Urinary bladder (tissue), 4 donors: ENCODE data around the gene SIAH3. TPM values are rescaled to one million over a fixed set of nuclear protein-coding genes. Genes with fewer than 3 reads are reported as not detected.

Experiments used
- DNase-seq: peaks from one replicate; pipeline ENCODE4 v3.0.0-alpha.2; 2015; ENCODE audit errors: extremely low spot score
- H3K27ac ChIP-seq: one replicate; pipeline ENCODE4 v1.5.1; 2013; ENCODE audit warnings: low read depth, mild to moderate bottlenecking, moderate library complexity
- H3K36me3 ChIP-seq: one replicate; pipeline ENCODE4 v1.6.1; 2013; ENCODE audit warnings: mild to moderate bottlenecking, moderate library complexity; ENCODE audit not compliant: insufficient read depth
- H3K4me1 ChIP-seq: one replicate; pipeline ENCODE4 v1.6.1; 2013; ENCODE audit warnings: mild to moderate bottlenecking, moderate library complexity; ENCODE audit not compliant: insufficient read depth
- H3K4me3 ChIP-seq: one replicate; pipeline ENCODE4 v1.5.1; 2013; ENCODE audit warnings: low read depth, low read length
- WGBS: extraction: QIAGEN DNeasy Blood & Tissue Kit; methylation state at CpG from one replicate; pipeline ENCODE4 v1.1.7; 2013; 5-methylcytosine and 5-hydroxymethylcytosine counted together
- polyA plus RNA-seq: library from polyadenylated mRNA; stranded (reverse); fragments of 200-250 nt; gene quantifications from one replicate; pipeline ENCODE4 v1.2.3, GENCODE V29; 2013
- total RNA-seq: library from RNA; depleted of rRNA; stranded (reverse); fragments of >200 nt; gene quantifications from one replicate; pipeline ENCODE4 v1.2.3, GENCODE V29; 2014
- donor health status: healthy with polysubstance abuse.
- donor health status: healthy.

SIAH3 gene
- total and polyA plus RNA-seq, 2 donors = 0.16 TPM; not detected in 1

GRCh38 chr13:45796426-45797235, 54.9 kb downstream of the SIAH3 start:
- H3K4me1 ChIP-seq = no peaks in the 10 kb centered on the region
- no peaks in the 10 kb centered on the region for H3K36me3 ChIP-seq
- no peak for DNase-seq
- 70% methylated on average over 11 of the region's 11 CpGs for WGBS
- no peak overlapping the region for H3K4me3 ChIP-seq
- no peak overlapping the region for H3K27ac ChIP-seq

- no peak for DNase-seq
- Histone ChIP-seq H3K4me3 (no peak overlapping the region), H3K36me3 (no peaks in the 10 kb centered on the region), H3K4me1 (no peaks in the 10 kb centered on the region), H3K27ac (no peak overlapping the region)
- 82% methylated on average over 6 of the region's 6 CpGs for WGBS
Observed at GRCh38 chr13:45792827-45793303, 58.7 kb downstream of the SIAH3 start.

- Histone ChIP-seq H3K4me1 (no peaks in the 10 kb centered on the region), H3K27ac (no peak overlapping the region), H3K4me3 (no peak overlapping the region), H3K36me3 (no peaks in the 10 kb centered on the region)
- 88% methylated on average over 2 of the region's 2 CpGs for WGBS
- DNase-seq = no peak
Observed at GRCh38 chr13:45788011-45788410, 63.5 kb downstream of the SIAH3 start.

GRCh38 chr13:45787346-45787745, 64.2 kb downstream of the SIAH3 start:
- Histone ChIP-seq H3K27ac (no peak overlapping the region), H3K4me1 (no peaks in the 10 kb centered on the region), H3K36me3 (no peaks in the 10 kb centered on the region), H3K4me3 (no peak overlapping the region)
- WGBS = 97% methylated on average over 2 of the region's 2 CpGs
- no peak for DNase-seq

- WGBS = 35% methylated on average over 6 of the region's 6 CpGs
- Histone ChIP-seq H3K27ac (no peak overlapping the region), H3K36me3 (no peaks in the 10 kb centered on the region), H3K4me1 (no peaks in the 10 kb centered on the region), H3K4me3 (no peak overlapping the region)
- no peak for DNase-seq
Observed at GRCh38 chr13:45786293-45786920, 65.1 kb downstream of the SIAH3 start.

GRCh38 chr13:45784755-45785675, 66.5 kb downstream of the SIAH3 start:
- DNase-seq = no peak
- 74% methylated on average over 10 of the region's 10 CpGs for WGBS
- no peak overlapping the region for H3K27ac ChIP-seq

GRCh38 chr13:45783346-45784043, 68.1 kb downstream of the SIAH3 start:
- no peak overlapping the region for H3K4me3 ChIP-seq
- WGBS = 98% methylated on average over 35 of the region's 35 CpGs

More at GRCh38 chr13:45784755-45785675, 66.5 kb downstream of the SIAH3 start:
- Histone ChIP-seq H3K4me3 (no peak overlapping the region), H3K36me3 (no peaks in the 10 kb centered on the region), H3K4me1 (no peaks in the 10 kb centered on the region)

GRCh38 chr13:45782327-45783045, 69.1 kb downstream of the SIAH3 start:
- Histone ChIP-seq H3K4me1 (no peaks in the 10 kb centered on the region), H3K27ac (no peak overlapping the region), H3K36me3 (no peaks in the 10 kb centered on the region), H3K4me3 (no peak overlapping the region)
- 63% methylated on average over 9 of the region's 9 CpGs for WGBS
- DNase-seq = no peak

More at GRCh38 chr13:45783346-45784043, 68.1 kb downstream of the SIAH3 start:
- Histone ChIP-seq H3K36me3 (no peaks in the 10 kb centered on the region), H3K27ac (no peak overlapping the region), H3K4me1 (no peaks in the 10 kb centered on the region)
- no peak for DNase-seq

- WGBS = 46% methylated on average over 14 of the region's 14 CpGs
- Histone ChIP-seq H3K27ac (no peak overlapping the region), H3K36me3 (no peaks in the 10 kb centered on the region), H3K4me1 (no peaks in the 10 kb centered on the region), H3K4me3 (no peak overlapping the region)
- peak; percentile 31 for DNase-seq
Observed at GRCh38 chr13:45781553-45782326, 69.8 kb downstream of the SIAH3 start.

GRCh38 chr13:45779901-45780300, 71.7 kb downstream of the SIAH3 start:
- Histone ChIP-seq H3K4me1 (no peaks in the 10 kb centered on the region), H3K4me3 (no peak overlapping the region), H3K36me3 (no peaks in the 10 kb centered on the region), H3K27ac (no peak overlapping the region)
- no peak for DNase-seq
- WGBS = 89% methylated on average over 5 of the region's 5 CpGs

- 71% methylated on average over 4 of the region's 4 CpGs for WGBS
- no peak for DNase-seq
- Histone ChIP-seq H3K4me1 (no peaks in the 10 kb centered on the region), H3K36me3 (no peaks in the 10 kb centered on the region), H3K4me3 (no peak overlapping the region), H3K27ac (no peak overlapping the region)
Observed at GRCh38 chr13:45778882-45779281, 72.7 kb downstream of the SIAH3 start.

GRCh38 chr13:45776748-45777147, 74.8 kb downstream of the SIAH3 start:
- WGBS = 86% methylated on average over 5 of the region's 5 CpGs
- DNase-seq = no peak
- Histone ChIP-seq H3K4me3 (no peak overlapping the region), H3K27ac (no peak overlapping the region), H3K36me3 (no peaks in the 10 kb centered on the region), H3K4me1 (no peaks in the 10 kb centered on the region)
